ENCODE data around the gene HOOK2.
"Not testable (repeated sequence)": the region's sequence is repeated elsewhere in the genome, so short reads cannot be mapped to it uniquely, and the experiment has no call there.

The HOOK2 gene, protein sequence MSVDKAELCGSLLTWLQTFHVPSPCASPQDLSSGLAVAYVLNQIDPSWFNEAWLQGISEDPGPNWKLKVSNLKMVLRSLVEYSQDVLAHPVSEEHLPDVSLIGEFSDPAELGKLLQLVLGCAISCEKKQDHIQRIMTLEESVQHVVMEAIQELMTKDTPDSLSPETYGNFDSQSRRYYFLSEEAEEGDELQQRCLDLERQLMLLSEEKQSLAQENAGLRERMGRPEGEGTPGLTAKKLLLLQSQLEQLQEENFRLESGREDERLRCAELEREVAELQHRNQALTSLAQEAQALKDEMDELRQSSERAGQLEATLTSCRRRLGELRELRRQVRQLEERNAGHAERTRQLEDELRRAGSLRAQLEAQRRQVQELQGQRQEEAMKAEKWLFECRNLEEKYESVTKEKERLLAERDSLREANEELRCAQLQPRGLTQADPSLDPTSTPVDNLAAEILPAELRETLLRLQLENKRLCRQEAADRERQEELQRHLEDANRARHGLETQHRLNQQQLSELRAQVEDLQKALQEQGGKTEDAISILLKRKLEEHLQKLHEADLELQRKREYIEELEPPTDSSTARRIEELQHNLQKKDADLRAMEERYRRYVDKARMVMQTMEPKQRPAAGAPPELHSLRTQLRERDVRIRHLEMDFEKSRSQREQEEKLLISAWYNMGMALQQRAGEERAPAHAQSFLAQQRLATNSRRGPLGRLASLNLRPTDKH
- 13.4 to 23.0 (median 16.8) reads per million in 3 donors for total RNA-seq

DNA sequence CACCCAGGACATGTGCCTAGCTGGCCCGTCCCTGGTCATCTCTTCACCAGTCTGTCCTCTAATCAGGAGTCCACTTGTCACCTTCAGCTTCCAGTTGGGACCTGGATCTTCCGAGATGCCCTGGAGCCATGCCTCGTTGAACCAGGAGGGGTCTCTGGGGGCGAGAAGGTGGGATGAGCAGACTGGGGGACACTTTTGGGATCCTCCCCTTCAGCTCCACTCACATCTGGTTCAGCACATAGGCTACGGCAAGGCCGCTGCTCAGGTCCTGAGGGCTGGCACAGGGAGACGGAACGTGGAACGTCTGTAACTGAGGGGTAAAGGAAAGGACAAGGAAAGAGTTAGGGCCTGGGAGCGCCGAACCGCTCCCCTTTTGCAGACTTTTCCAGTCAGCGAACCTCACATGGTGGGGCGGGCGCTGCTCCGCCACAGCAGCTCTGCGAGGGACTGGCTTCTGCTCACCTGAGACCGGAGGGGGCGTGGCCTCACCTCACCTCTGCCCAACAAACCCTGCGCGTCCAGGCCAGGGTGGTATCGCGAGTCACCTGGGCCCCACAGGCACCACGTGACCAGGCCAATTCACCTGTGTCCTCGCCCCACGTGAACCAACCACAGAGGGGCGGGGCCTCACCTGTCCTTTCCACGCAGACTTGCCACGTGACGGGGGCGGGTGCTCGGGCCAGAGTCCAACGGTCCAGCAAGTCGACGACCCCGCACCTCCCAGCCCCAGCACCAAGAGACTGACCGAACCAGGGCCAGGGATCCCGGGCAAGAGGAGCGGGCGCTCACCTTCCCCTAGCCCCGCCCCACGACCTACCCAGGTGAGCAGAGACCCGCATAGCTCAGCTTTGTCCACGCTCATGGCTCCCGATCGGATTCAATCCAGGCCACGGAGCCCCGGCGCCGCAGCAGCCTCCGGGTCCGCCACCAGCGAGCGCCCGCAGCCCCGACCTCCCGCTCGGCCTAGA is at the start of gene HOOK2:
TSS of gene HOOK2 (minus strand) at position 965 of the 968 bp plus-strand sequence. CDS start at position 862, 103 bp downstream.
- H3K4me1 ChIP-seq (ENCODE audit: control insufficient read depth, insufficient read depth, low read length, poor library complexity, severe bottlenecking): peaks cover 21% of the 10 kb centered on the region
- no peaks in the 10 kb centered on the region for H3K9me3 ChIP-seq (ENCODE audit: control insufficient read depth, low read length)
- H3K4me3 ChIP-seq (ENCODE audit: insufficient read depth, low read depth, low read length, poor library complexity, severe bottlenecking): peak within 1 kb of the TSS; percentile 58
- peak within 1 kb of the TSS; percentile 71 for H3K27ac ChIP-seq (ENCODE audit: insufficient read depth, low read length, poor library complexity, severe bottlenecking)
- no peaks in the 10 kb centered on the region for H3K36me3 ChIP-seq (ENCODE audit: control insufficient read depth, insufficient read depth, low read length)
- DNase-seq: peak; percentile 29 to 41 (median 31)
- no peaks in the 10 kb centered on the region for H3K27me3 ChIP-seq (replicated peaks; ENCODE audit: control insufficient read depth, insufficient read depth, low read length, poor library complexity, severe bottlenecking)

DNA sequence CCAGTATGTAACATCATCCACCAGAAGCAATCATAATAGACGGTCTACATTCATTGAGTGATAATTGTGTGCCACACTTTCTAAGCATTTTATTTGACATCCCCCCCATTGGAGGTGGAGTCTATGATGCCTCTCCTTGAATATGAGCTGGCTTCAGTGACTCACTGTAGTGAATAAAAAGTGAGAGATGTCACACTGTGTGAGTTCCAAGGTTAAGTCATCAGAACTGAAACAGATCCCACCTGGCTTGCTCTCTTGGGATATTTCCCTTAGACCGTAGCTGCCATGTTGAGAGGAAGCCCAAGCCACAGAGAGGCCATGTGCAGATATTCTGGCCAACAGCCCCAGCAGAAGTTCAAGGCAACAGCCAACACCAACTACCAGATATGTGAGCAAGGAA is 46.4 kb upstream of the HOOK2 start:
- Histone ChIP-seq H3K27me3 (replicated peaks; ENCODE audit: control insufficient read depth, insufficient read depth, low read length, poor library complexity, severe bottlenecking) (peaks cover 12% of the 10 kb centered on the region), H3K4me1 (ENCODE audit: control insufficient read depth, insufficient read depth, low read length, poor library complexity, severe bottlenecking) (no peaks in the 10 kb centered on the region), H3K4me3 (ENCODE audit: insufficient read depth, low read depth, low read length, poor library complexity, severe bottlenecking) (no peak overlapping the region), H3K27ac (ENCODE audit: insufficient read depth, low read length, poor library complexity, severe bottlenecking) (no peak overlapping the region), H3K9me3 (ENCODE audit: control insufficient read depth, low read length) (no peaks in the 10 kb centered on the region), H3K36me3 (ENCODE audit: control insufficient read depth, insufficient read depth, low read length) (no peaks in the 10 kb centered on the region)
- DNase-seq: no peak

DNA sequence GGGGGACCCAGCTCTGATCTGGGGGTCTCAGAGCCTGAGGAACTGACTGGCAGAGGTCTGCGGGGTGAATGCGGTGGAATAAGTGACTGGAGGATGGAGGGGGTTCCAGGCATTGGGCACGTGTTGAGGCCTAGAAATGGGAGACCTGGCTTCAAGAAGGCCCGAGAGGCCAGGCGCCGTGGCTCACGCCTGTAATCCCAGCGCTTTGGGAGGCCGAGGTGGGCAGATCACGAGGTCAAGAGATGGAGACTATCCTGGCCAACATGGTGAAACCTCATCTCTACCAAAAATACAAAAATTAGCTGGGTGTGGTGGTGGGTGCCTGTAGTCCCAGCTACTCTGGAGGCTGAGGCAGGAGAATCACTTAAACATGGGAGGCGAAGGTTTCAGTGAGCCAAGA is 42.5 kb upstream of the HOOK2 start:
- H3K9me3 ChIP-seq (ENCODE audit: control insufficient read depth, low read length); H3K27ac ChIP-seq (ENCODE audit: insufficient read depth, low read length, poor library complexity, severe bottlenecking); H3K4me1 ChIP-seq (ENCODE audit: control insufficient read depth, insufficient read depth, low read length, poor library complexity, severe bottlenecking); DNase-seq; H3K4me3 ChIP-seq (ENCODE audit: insufficient read depth, low read depth, low read length, poor library complexity, severe bottlenecking); H3K27me3 ChIP-seq (replicated peaks; ENCODE audit: control insufficient read depth, insufficient read depth, low read length, poor library complexity, severe bottlenecking); H3K36me3 ChIP-seq (ENCODE audit: control insufficient read depth, insufficient read depth, low read length): not testable (repeated sequence)

DNA sequence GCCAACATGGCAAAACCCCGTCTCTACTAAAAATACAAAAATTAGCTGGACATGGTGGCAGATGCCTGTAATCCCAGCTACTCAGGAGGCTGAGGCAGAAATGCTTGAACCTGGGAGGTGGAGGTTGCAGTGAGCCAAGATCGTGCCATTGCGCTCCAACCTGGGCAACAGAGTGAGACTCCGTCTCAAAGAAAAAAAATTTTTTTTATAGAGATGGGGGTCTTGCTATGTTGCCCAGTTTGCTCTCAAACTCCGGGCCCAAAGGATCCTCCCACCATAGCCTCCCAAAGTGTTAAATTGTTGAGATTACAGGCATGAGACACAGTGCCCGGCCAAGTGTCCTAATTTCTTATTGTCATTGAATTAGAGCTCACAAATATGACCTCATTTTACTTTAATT is 41.8 kb upstream of the HOOK2 start:
- H3K9me3 ChIP-seq (ENCODE audit: control insufficient read depth, low read length); H3K27me3 ChIP-seq (replicated peaks; ENCODE audit: control insufficient read depth, insufficient read depth, low read length, poor library complexity, severe bottlenecking); H3K4me3 ChIP-seq (ENCODE audit: insufficient read depth, low read depth, low read length, poor library complexity, severe bottlenecking); DNase-seq; H3K4me1 ChIP-seq (ENCODE audit: control insufficient read depth, insufficient read depth, low read length, poor library complexity, severe bottlenecking); H3K27ac ChIP-seq (ENCODE audit: insufficient read depth, low read length, poor library complexity, severe bottlenecking); H3K36me3 ChIP-seq (ENCODE audit: control insufficient read depth, insufficient read depth, low read length): not testable (repeated sequence)

DNA sequence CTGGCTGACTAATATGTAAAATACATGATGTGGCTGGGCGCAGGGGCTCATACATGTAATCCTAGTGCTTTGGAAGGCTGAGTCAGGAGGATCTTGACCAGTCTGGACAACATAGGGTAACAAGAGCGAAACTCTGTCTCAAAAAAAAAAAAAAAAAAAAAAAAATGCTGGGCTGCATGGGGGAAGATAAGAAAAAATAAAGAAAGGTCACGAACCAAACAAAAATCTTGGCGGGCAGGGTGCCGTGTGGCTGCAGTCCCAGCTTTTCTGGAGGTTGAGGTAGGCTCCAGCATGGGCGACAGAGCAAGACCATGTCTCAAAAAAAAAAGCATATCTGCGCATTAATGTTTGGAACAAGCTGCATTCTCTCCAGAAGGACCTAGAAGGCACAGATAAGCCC is 39.7 kb upstream of the HOOK2 start:
- peaks cover 6% of the 10 kb centered on the region for H3K36me3 ChIP-seq (ENCODE audit: control insufficient read depth, insufficient read depth, low read length)
- DNase-seq: no peak
- H3K4me3 ChIP-seq (ENCODE audit: insufficient read depth, low read depth, low read length, poor library complexity, severe bottlenecking): no peak overlapping the region
- H3K27ac ChIP-seq (ENCODE audit: insufficient read depth, low read length, poor library complexity, severe bottlenecking): no peak overlapping the region
- H3K4me1 ChIP-seq (ENCODE audit: control insufficient read depth, insufficient read depth, low read length, poor library complexity, severe bottlenecking): no peaks in the 10 kb centered on the region
- no peaks in the 10 kb centered on the region for H3K9me3 ChIP-seq (ENCODE audit: control insufficient read depth, low read length)
- H3K27me3 ChIP-seq (replicated peaks; ENCODE audit: control insufficient read depth, insufficient read depth, low read length, poor library complexity, severe bottlenecking): no peaks in the 10 kb centered on the region

DNA sequence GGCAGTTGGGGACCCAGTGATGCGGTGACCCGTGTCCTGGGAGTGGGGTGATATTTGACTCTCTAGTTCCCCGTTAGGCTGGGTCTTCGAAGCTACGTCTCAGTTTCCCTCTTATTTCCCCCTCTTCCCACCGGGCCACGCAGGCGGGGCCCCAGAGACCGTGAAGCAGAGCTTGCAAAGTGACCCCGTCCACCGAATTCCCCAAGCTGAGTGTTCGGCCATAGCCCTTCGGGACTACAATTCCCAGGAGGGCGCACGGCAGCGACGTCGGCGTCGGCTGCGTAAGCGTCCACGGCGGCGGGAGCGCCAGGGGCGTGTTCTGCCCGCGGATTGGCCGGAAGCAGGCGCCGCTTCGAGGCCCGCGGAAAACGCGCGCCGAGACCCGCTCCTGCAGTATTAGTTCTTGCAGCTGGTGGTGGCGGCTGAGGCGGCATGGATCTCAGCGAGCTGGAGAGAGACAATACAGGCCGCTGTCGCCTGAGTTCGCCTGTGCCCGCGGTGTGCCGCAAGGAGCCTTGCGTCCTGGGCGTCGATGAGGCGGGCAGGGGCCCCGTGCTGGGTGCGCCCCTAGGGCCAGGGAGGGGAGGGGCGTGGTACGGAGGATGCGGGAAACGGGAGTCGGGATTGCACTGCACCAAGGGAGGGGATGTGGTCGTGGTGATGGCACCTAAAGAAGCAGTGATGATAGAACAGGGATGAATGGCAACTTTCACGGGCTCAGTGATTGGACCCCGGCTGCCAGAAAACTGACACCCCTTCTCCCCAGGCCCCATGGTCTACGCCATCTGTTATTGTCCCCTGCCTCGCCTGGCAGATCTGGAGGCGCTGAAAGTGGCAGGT is 31.1 kb upstream of the HOOK2 start, which contains the start of gene RNASEH2A:
TSS of gene RNASEH2A (plus strand) at position 343 of the 840 bp plus-strand sequence. CDS start at position 433, 90 bp downstream.
- Histone ChIP-seq H3K4me3 (ENCODE audit: insufficient read depth, low read depth, low read length, poor library complexity, severe bottlenecking) (peak within 1 kb of the TSS; percentile 49), H3K27ac (ENCODE audit: insufficient read depth, low read length, poor library complexity, severe bottlenecking) (peak within 1 kb of the TSS; percentile 43), H3K4me1 (ENCODE audit: control insufficient read depth, insufficient read depth, low read length, poor library complexity, severe bottlenecking) (peaks cover 25% of the 10 kb centered on the region), H3K9me3 (ENCODE audit: control insufficient read depth, low read length) (no peaks in the 10 kb centered on the region), H3K27me3 (replicated peaks; ENCODE audit: control insufficient read depth, insufficient read depth, low read length, poor library complexity, severe bottlenecking) (no peaks in the 10 kb centered on the region), H3K36me3 (ENCODE audit: control insufficient read depth, insufficient read depth, low read length) (peaks cover 5% of the 10 kb centered on the region)
- peak; percentile 68 to 76 (median 76) for DNase-seq

DNA sequence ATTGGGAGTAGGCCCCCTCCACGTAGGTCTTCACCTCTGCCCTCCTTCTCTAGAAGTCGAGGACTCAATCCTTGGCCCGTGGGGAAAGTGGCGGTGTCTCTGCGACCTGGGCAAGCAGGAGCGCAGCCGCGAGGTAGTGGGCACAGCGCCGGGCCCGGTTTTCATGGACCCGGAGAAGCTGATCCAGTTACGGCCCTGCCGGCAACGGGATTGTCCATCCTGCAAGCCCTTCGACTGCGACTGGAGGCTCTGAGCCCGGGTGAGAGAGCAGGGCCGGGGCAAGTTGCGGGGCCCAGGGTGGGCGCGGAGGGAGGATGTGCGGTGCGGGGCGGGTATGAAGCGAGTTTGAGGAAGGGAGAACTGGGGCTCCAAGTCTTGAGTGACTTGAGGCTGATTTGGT is 28.7 kb upstream of the HOOK2 start:
- Histone ChIP-seq H3K36me3 (ENCODE audit: control insufficient read depth, insufficient read depth, low read length) (peaks cover 6% of the 10 kb centered on the region), H3K27me3 (replicated peaks; ENCODE audit: control insufficient read depth, insufficient read depth, low read length, poor library complexity, severe bottlenecking) (no peaks in the 10 kb centered on the region), H3K4me3 (ENCODE audit: insufficient read depth, low read depth, low read length, poor library complexity, severe bottlenecking) (no peak overlapping the region), H3K4me1 (ENCODE audit: control insufficient read depth, insufficient read depth, low read length, poor library complexity, severe bottlenecking) (peaks cover 41% of the 10 kb centered on the region), H3K9me3 (ENCODE audit: control insufficient read depth, low read length) (no peaks in the 10 kb centered on the region), H3K27ac (ENCODE audit: insufficient read depth, low read length, poor library complexity, severe bottlenecking) (no peak overlapping the region)
- DNase-seq: no peak

DNA sequence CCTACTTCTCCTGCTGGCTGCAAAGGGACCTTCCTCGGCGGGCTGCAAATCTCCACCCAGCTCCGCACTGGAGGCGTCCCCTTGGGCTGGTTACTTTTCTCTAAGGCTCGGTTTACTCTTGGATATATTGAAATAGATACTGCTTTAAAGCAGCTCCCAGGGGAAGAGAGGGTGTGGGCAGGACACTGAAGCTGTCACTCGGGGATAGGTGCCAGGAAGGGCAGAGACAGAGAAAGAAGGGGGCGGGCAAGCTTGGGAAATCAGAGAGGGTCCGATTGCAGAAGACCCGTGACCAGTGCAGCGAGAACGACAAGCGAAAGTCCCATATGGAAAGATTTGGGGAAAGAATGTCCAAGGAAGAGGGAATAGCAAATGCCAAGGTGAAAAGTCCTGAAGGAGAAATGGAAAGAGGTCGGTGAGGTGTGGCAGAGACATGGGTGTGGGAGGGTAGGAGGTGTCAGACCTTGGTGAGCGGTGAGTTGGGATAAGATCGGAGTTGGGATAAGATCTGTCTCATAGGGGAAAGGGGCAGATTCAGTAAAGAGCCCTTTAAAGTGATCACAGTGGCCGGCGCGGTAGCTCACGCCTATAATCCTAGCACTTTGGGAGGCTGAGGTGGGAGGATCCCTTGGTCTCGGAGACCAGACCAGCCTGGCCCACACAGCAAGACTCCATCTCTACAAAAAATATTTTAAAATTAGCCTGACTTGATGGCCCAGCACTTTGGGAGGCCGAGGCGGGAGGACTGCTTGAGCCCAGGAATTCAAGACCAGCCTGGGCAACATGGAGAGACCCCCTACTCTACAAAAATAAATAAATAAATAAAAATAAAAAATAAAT is 27.1 kb upstream of the HOOK2 start:
- H3K4me1 ChIP-seq (ENCODE audit: control insufficient read depth, insufficient read depth, low read length, poor library complexity, severe bottlenecking): peaks cover 41% of the 10 kb centered on the region
- peaks cover 6% of the 10 kb centered on the region for H3K36me3 ChIP-seq (ENCODE audit: control insufficient read depth, insufficient read depth, low read length)
- H3K9me3 ChIP-seq (ENCODE audit: control insufficient read depth, low read length): no peaks in the 10 kb centered on the region
- no peaks in the 10 kb centered on the region for H3K27me3 ChIP-seq (replicated peaks; ENCODE audit: control insufficient read depth, insufficient read depth, low read length, poor library complexity, severe bottlenecking)
- no peak overlapping the region for H3K27ac ChIP-seq (ENCODE audit: insufficient read depth, low read length, poor library complexity, severe bottlenecking)
- no peak for DNase-seq
- H3K4me3 ChIP-seq (ENCODE audit: insufficient read depth, low read depth, low read length, poor library complexity, severe bottlenecking): peak overlapping the region; percentile 80

Data from effector memory CD4-positive, alpha-beta T cell (primary cell).